Midbrain (tissue), 1 donor: ENCODE results near the gene ARHGEF38.
A peak's percentile ranks its signal among the peaks of the same experiment; 100 is the strongest.
"Not testable (repeated sequence)": the region's sequence is repeated elsewhere in the genome, so short reads cannot be mapped to it uniquely, and the experiment has no call there.

ENCODE experiments used
- DNase-seq: peaks from one replicate; lab custom pipeline; 2025; lab: John Stamatoyannopoulos, UW

The ARHGEF38 gene

GRCh38 chr4:105652286-105652888, 100.0 kb downstream of the ARHGEF38 start:
- DNase-seq: no peak

GRCh38 chr4:105657117-105657765, 104.8 kb downstream of the ARHGEF38 start:
- no peak for DNase-seq

GRCh38 chr4:105659190-105659589, 106.8 kb downstream of the ARHGEF38 start:
- no peak for DNase-seq

GRCh38 chr4:105661028-105661427, 108.6 kb downstream of the ARHGEF38 start:
- no peak for DNase-seq

- no peak for DNase-seq
Measured at GRCh38 chr4:105662935-105663675, 110.7 kb downstream of the ARHGEF38 start.

GRCh38 chr4:105666693-105667092, 114.3 kb downstream of the ARHGEF38 start:
- no peak for DNase-seq

- DNase-seq: no peak
Measured at GRCh38 chr4:105670684-105671083, 118.3 kb downstream of the ARHGEF38 start.

GRCh38 chr4:105671301-105671700, 118.9 kb downstream of the ARHGEF38 start:
- DNase-seq: no peak

- no peak for DNase-seq
Measured at GRCh38 chr4:105674011-105674410, 121.6 kb downstream of the ARHGEF38 start.

GRCh38 chr4:105677709-105678108, 125.3 kb downstream of the ARHGEF38 start:
- no peak for DNase-seq

GRCh38 chr4:105679186-105679585, 126.8 kb downstream of the ARHGEF38 start:
- no peak for DNase-seq

GRCh38 chr4:105683038-105683437, 130.6 kb downstream of the ARHGEF38 start:
- no peak for DNase-seq

GRCh38 chr4:105686571-105686970, 134.2 kb downstream of the ARHGEF38 start:
- DNase-seq: no peak

GRCh38 chr4:105694812-105695211, 142.4 kb downstream of the ARHGEF38 start:
- DNase-seq: not testable (repeated sequence)

- DNase-seq: not testable (repeated sequence)
Measured at GRCh38 chr4:105695832-105696231, 143.4 kb downstream of the ARHGEF38 start.

- DNase-seq: no peak
Measured at GRCh38 chr4:105698607-105699006, 146.2 kb downstream of the ARHGEF38 start.

GRCh38 chr4:105707782-105708180, 155.4 kb downstream of the ARHGEF38 start:
- no peak for DNase-seq

- peak; percentile 95 for DNase-seq
Measured at GRCh38 chr4:105708181-105709080, 156.0 kb downstream of the ARHGEF38 start, which contains the start of the genes GSTCD and INTS12. Gene GSTCD (plus strand): TSS chr4:105708784. CDS start chr4:105717614, 8,830 bp downstream. Gene INTS12 (minus strand): TSS chr4:105708689. CDS start chr4:105700005, 8,684 bp downstream.

GRCh38 chr4:105709081-105709450, 156.6 kb downstream of the ARHGEF38 start:
- no peak for DNase-seq

GRCh38 chr4:105710012-105710600, 157.7 kb downstream of the ARHGEF38 start:
- DNase-seq: no peak

GRCh38 chr4:105710678-105711077, 158.3 kb downstream of the ARHGEF38 start:
- no peak for DNase-seq
